Measurements from ENCODE around the gene CLN6.
"Not testable (repeated sequence)": the region's sequence is repeated elsewhere in the genome, so short reads cannot be mapped to it uniquely, and the experiment has no call there.

Gene CLN6

DNA sequence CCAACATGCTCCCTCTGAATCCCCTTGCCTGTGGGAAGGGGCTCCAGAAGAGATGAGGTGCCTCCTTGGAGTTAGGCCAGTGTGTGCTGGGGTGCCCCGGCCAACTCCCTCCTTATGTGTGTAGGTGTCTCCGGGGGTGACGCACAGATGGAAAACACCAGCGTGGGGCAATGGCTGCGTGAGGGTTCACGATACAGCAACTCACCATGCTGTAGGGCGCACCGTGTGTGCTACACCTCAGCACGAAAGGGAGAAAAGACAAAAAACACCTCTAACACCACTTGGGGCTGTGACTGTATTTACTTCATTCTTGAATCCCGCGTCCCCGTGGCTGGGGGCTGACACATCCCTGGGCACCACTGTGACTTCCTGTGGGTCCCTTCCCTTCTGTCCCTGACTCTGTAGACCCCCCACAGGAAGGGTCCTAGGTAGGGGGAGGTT is 22.8 kb downstream of the CLN6 start:
- DNase-seq (ENCODE audit: low read depth in 3 of 3) = no peak

DNA sequence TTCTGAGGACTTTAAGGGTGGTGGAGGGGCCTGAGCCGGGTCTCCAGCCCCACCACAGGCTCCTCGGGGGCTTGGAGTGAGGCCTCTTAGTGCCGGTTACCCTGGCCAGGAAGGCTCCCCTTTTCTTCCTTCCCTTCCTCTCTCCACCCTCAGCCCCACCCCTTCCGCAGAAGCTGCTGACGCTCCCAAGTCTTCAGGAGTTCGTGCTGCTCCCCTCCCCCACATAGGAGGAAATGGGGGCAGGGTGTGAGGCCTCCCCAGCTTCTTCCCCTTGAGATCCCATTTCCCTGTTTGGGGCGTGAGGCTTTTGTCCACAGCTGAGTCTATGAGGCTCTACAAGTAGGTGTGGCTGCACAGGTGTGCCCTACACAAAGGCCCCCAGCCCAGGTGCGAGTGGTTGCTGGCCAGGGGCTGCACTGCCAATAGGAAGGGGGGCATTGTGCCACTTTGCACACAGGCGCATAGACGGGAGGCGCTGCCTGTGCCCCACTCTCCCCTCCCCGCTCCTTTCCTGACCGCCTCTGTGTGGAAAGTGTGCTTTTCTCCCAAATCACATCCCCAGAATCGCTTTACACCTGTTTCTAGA is 23.5 kb downstream of the CLN6 start:
- DNase-seq (ENCODE audit: low read depth in 3 of 3) = no peak

DNA sequence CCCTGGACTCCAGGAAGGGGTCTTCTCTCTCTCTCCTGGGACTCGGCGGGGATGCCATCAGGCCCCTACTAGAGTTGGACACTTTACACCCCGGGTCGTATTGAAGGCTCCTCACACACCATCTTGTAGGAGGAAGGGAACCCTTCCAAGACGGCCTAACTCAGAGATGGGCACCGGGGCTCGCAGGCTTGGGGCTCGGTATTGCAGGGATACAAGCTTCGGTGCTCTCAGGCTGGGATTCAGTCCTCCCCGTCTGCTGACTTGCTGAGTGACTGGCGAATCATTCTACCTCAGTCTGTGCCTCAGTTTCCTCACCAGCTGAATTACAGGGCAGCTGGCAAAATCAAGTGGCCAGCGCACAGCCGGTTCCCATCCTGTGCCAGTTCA is 24.0 kb downstream of the CLN6 start:
- no peak for DNase-seq (ENCODE audit: low read depth in 3 of 3)

DNA sequence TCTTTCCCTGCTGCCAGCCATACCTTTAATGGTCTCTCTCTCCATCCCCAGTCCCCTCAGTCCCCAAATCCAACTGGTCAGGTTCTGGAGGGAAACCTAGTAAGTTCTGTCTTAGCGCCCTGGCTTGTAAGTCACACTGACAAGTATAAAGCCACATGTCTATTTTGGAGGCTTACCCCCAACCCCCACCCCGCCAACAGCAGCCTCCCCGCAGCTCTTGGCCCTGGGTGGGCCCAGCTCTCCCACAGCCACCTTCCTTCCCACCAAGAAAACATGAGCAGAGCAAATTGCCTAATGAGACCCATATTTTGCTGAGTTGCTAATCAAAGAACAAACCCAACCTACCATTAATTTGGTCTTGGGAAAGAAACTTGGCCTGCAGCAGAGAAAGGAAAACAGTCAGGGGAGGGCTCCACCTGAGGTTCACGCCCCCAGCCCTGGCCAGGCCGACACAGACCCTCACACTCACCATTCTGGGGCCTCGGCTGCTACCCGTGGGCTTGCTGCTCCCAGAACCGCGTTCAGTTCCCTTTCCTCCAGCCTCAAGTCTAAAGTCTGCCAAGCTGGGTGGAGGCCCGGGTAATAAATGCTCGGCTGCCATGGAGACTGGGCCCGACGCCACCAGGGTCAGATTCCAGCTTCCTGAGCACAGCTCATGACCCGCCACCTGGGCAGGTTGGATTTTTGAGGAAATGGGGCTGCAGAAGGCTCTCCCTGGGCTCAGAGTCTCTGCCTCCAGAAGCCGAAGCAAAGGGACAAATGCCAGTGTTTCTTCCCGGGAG is 24.6 kb downstream of the CLN6 start, which contains the start of gene CALML4:
CALML4 (minus strand) TSS at position 557 of the 782 bp plus-strand sequence; CDS start at position 472, 85 bp downstream.
- no peak for DNase-seq (ENCODE audit: low read depth in 3 of 3)

DNA sequence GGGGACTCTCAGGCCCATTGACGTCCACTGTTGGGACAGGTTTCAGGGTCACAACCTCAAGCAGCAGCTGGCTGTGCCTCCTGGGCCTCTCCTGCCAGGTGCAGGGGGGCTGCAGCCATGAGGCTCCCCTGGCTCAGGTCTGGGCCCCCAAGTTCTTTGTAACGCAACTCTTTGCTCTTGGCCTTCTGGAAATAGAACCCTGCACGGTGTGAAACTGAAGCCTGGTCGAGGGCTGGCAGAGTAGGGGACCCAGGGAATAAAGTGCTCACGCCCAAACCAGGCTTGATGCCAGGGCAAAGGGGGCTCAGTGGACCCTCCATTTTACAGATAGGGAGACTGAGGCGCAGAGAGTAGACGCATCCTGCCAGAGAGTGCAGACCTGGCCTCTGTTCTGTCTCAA is 25.2 kb downstream of the CLN6 start:
- DNase-seq (ENCODE audit: low read depth in 3 of 3) = no peak

DNA sequence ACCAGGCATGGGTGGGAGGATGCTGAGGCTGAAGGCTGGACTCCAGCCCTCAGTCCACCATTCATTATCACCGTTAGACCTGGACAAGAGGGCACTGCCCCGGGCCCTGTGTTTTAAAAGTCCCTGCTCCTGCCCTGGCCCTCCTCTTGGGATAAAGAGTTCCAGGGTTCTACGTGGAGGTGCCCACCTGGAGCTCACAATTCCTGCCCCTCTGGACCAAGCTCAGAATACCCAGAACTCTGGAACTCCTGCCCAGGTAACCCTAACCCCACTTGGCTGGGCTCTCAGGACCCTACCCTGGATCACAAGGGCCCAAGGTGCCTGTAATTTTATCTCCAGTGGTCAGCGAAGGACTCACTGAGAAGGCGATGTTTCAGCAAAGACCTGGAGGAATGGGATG is 25.6 kb downstream of the CLN6 start:
- DNase-seq (ENCODE audit: low read depth in 3 of 3) = no peak

DNA sequence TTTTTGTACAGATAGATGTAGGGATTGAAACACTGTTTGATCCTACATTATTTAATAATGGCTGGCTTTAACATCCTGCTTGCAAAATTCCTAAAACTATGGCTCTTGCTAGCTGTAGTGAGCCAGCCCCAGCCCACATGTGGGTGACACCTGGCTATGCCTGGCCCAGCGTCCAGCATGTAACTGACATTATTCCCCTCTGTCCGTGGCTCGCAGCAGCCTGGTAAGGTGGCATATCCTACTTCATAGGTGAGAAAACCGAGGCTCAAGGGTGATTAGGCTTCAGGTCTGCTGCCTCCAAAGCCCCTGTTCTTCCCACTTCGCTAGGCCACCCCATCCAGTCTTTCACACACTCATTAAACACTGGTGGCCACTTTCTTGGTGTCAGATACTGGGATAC is 26.0 kb downstream of the CLN6 start:
- no peak for DNase-seq (ENCODE audit: low read depth in 3 of 3)

DNA sequence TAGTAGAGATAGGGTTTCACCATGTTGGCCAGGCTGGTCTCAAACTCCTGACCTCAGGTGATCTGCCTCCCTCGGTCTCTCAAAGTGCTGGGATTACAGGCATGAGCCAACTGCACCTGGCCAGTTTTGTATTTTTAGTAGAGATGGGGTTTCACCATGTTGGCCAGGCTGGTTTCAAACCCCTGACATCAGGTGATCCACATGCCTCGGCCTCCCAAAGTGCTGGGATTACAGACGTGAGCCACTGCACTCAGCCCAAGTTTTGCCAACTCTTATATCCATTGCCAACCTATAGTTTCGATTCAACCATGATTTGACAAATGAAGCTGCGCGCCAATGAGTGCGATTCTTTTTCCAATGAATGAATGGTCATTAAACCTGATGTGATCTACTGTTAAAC is 26.5 kb downstream of the CLN6 start:
- not testable (repeated sequence) for DNase-seq (ENCODE audit: low read depth in 3 of 3)

DNA sequence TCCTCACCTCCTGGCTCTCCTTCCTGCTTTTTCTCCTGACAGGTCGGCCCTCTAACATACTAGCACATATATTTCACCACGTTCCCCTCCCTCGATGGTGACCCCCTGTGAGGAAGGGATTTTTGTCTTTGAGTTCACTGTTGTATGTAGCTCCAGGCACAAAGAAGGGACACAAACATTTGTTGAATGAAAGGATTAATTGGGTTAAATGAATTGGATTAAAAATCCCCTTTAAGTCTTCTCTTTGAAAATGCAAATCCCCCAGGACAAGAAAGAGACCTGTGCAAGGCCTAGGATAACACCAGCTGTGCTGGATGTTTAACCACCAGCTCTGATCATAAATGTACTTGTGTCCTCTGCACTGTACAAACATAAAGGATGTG is 27.7 kb downstream of the CLN6 start:
- DNase-seq (ENCODE audit: low read depth in 3 of 3) = no peak

DNA sequence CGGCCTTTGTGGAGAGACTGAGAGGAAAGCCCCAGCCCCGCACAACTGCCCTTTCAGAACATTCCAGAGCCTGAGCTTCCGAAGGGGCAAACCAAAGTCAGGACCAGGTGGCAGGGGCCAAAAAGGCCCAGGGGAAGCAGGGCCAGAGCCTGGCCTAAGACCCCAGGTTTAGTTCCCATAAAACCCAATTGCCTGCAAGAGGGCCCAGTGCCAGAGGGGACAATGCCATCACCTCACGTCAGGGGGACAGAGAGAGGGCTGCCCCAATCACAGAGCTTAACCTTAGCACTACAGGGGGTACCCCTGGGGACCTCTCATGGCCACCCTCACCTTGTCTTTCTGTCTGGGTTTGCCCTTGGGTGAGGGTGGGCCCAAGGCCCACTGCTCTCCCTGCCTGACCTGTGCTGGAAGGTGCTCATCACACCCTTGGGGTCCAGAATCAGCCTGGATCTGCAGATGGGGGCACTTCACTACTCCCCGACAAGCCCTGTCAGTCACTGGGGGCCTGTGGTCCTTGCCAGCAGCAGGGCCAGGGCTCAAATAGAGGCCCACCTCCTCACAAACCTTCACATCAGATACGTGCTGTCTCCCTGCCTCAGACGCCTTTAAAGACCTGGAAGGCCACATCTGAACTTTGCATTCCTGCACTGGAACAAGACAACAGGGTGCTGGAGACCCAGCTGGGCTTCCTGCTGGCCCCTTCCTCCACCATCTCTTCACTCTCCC is 28.2 kb downstream of the CLN6 start:
- DNase-seq (ENCODE audit: low read depth in 3 of 3) = no peak

DNA sequence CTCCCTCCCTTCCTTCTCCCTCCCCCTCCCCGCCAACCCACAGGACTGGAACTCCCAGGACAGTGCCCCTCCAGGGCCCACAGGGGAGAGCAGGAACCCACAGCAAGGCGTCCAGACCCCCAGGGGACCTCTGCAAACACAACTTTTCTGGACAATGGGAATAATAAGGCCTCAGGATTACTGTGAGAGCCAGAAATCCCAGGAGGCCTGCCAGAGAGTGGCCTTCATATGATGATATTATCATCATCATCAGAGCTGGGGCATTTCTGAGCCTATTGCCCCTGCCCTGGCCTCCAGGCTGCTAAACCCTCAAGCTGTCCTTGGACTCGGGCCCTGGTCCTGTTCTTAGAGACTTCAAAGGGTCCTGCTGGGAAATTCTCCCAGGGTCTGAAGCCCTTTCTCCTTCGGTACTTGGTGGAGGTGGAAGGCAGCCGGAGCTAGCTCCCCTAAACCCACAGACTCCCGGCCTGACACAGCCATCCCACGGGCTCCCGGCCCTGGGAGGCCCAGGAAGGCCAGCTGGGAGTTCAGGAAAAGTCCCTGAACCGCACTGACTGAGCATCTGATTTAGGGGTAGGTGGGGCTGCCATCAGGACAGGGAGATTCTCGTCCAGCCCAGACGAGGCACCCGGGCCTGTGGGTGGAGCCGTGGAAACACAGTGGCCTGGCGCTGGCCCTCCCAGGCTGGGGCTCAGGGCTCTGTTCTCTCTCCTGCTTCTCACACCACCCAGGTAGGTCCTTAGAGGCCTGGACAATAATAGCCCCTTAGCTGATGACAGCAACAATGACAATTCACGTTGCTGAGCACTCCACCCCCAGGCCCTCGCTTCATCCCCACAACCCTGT is 29.3 kb downstream of the CLN6 start:
- DNase-seq (ENCODE audit: low read depth in 3 of 3) = no peak

DNA sequence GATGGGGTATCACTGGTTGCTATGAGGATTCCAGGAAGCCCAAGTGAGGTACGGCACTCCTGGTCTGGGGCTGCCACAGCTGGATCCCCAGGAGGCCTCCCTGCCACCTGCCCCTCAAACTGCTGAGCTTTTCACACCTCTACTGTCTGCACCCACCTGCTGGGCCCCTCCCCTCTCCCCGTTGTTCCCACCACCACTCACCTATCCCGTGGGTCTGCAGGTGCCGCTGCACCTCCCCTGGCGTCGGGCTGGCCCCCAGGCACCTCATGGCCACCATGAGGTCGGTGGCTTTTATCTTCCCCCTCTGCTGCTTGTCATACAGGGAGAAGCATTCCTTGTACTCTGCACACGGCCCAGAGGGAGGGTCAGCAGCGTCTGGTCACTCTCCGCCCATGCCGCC is 30.2 kb downstream of the CLN6 start:
- DNase-seq (ENCODE audit: low read depth in 3 of 3) = no peak

DNA sequence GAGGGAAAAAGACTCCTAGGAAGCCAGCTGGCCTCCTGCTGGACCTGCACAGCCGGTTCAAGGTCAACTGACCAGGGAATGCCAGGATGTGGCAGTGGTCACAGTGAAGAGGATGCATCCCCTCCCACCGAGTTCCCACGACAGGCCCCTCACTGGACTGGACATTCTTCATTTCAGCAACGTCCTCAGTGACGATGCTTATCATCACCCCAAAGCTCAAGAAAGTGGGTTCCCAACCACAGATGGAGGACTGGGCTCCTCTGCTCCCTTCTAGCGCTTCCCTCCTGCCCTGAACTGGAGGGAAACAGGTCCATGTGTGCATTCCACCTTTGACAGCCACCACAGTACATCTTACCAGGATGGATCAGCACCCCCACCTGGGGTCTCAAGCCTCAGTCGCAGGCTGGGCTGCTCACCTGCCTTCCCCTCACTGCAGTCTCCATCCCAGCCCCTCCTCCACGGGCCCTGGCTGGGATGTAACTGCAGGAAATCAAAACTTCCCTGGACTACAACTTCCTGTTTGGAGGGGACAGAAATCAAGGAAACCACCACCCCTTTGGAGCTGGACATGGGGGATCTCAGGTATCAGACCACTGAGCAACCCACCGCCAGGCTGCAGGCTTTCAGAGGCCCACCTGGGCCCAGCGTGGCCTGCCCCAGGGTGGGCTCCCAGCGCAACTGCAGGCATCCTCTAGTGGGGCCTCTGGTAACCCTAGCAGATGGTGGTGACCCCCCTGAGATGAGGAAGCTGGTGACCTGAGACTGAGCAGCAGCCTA is 31.7 kb downstream of the CLN6 start:
- no peak for DNase-seq (ENCODE audit: low read depth in 3 of 3)

DNA sequence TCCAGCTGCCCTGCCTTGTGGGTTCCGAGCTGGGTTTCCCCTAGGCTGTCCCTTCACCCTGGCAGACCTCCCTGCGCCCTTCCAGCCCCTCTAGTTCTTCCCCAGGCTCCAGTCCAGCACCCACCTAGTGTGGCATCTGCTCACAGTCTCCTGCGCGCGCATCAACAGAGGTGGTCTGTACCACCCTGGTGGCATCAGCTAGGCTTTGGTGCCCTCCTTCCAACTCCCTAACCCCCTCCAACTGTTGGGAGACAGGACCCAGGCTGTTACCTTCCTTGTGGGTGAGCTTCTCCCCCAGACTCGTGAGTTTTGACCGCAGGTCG is 32.4 kb downstream of the CLN6 start:
- no peak for DNase-seq (ENCODE audit: low read depth in 3 of 3)

DNA sequence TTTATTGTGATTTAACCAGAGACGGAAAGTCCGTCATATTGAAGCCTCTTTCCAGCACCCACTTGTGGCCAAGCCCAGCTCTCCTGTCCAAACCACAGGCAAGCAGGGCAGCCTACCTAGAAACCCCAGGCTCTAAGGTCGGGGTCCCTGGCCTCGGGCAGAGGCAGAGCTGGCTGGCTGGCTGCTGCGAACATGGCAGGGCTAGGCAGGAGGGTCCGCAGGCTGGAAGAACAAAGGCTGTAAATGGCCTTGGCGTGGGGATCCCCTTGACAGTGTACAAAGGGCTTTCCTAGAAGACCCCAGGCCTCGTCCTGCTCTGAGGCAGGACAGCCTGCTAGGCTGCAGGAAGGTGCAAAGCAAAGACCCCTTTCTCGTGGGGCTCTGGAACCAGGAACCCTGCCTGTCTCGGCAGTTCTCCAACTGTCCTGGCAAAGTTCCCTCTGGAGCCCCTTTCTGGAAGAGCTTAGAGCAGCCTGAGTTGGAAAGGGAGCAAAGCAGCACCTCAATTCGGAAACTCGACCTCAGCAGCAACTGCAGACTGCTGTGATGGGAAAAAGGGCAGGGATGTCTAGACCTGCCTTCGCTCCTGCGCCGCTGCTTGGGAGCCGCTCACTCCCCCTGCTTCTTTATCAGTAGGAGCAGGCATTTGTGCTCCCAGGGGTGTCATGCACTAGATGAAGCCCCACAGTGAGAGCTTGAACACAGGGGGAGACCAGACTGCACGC is 32.9 kb downstream of the CLN6 start:
- DNase-seq (ENCODE audit: low read depth in 3 of 3) = no peak

DNA sequence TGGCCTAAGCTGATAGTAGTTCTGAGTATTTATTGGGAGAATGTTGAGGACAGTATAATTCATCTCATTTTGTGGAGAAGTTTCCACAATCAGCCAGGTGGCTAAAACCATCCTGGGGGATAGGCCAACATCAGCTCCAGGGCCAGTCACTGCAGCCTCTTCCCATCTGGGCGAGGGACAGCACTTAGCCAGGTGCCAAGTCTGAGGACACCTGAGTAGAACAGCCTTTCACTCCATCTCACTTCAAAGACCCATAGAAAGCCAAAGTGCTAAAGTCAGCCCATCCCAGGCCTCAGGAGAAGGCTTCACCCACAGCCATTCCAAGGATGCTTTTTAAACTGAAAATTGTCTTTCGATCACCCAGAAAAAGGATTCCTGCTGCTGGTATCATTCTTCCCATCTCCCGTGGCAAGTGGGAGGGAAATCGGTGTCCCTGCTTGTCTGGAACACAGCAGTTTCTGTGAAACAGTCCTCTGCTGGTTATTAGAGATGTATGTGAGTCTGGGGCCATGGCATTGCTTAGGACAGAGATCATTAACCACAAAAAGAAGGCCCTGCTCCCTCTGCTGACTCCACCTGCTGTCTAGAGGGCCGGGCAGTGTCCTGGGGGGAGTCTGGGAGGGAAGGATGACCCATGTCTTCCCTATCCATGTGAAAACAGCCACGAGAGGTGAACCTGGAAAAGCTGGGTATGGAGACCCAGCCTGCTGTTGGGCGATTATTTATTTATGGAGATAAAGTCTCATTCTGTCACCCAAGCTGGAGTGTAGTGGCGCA is 34.0 kb downstream of the CLN6 start:
- no peak for DNase-seq (ENCODE audit: low read depth in 3 of 3)

DNA sequence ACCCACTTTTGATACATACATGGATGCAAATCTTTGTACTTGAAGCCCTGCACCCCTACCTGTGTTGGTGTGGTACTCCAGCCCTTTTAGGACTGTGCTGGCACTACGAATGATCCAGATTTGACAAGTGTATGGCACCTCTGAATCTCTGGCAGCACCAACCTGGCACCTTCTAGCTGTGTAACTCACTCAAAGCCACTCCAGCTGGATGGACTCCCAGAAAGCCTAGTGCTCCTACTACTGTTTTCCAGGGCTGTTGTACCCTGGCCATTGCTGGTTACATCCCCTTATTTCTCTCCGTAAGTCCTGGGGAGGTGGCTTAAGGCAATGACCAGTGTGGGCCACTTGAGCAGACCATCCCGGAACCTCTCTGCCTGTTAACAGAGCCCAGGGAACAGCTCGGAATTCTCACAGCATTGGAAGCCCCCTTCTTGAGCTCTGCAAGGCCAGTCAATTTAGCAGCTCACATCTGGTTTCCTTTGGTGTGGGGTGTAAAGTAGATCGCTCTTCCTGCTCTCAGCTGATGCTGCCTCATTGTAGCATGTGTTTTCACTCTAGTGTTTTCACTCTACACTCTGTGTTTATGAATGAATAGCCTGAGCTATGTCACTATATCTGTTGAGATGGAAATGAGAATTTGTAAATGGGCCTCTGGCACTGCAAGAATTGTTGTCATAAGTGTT is 36.6 kb downstream of the CLN6 start:
- DNase-seq (ENCODE audit: low read depth in 3 of 3) = no peak

DNA sequence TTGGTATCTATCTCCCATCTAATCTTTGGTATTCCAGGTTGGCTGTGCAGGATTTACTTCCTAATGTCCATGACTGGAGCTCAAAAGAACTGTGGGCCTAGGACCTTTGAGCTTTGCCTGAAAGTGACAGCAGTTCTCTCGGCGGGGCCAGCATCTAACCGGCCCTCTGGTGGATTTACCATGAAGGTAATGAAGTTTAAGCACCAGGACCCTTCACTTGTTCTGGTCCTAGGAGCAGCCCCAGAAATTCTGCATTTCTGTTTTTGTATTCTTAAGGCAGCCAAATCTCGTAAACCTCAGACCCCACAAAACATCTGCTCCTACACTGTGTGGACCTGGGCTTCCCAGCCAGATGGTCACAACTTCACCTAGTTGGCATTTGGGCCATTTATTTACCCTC is 37.4 kb downstream of the CLN6 start:
- DNase-seq (ENCODE audit: low read depth in 3 of 3) = no peak

DNA sequence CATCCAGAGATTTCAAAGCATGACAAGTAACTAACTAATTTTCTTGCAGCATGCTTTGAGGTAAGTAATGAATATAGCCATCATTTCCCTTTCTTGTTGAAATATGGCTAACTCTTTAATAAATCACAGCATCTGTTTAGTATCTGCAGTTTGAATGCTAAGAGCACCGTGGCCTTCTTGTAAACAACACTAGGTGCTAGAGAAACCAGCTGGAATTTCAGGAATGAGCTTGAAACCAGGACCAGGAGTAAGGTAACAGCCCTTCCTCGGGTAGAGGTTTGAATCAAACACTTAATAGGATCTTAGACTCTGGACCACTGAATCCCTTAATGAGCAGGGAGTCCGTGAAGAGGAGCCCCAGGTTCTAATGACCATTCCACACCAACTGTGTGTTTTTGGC is 38.0 kb downstream of the CLN6 start:
- no peak for DNase-seq (ENCODE audit: low read depth in 3 of 3)
